CD4-positive, alpha-beta T cell treated with Interleukin-4 for 4 hours (primary cell): ENCODE results near the gene AUTS2.

ENCODE experiments used
- DNase-seq: peaks from one replicate; pipeline ENCODE4 v3.0.0-alpha.2; 2020

The AUTS2 gene

GRCh38 chr7:70298780-70299471, 700.7 kb downstream of the AUTS2 start:
- DNase-seq: no peak

- no peak for DNase-seq
These were observed 701.2 kb downstream of the AUTS2 start for GRCh38 chr7:70299472-70299807.

GRCh38 chr7:70301673-70302185, 703.5 kb downstream of the AUTS2 start:
- DNase-seq: no peak

DNA sequence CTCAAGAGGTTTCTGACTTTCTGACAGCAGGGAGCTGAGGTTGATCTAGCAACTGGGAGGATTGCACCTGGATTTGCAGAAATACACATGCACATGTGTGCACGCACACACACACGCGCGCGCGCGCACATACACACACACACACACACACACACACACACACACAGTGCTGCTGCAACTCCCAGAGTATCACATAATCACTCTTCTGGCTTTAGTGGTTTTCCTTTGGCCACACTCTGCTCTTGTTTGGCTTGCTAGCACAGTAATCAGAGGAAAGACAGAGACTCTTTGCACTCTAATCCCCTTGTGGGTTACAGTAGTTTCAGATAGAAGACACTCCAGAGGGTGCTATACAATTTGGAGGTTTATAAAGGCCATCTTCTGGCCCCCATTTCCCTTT, 705.0 kb downstream of the AUTS2 start:
- no peak for DNase-seq

- no peak for DNase-seq
These were observed 705.5 kb downstream of the AUTS2 start for GRCh38 chr7:70303780-70304179.

DNA sequence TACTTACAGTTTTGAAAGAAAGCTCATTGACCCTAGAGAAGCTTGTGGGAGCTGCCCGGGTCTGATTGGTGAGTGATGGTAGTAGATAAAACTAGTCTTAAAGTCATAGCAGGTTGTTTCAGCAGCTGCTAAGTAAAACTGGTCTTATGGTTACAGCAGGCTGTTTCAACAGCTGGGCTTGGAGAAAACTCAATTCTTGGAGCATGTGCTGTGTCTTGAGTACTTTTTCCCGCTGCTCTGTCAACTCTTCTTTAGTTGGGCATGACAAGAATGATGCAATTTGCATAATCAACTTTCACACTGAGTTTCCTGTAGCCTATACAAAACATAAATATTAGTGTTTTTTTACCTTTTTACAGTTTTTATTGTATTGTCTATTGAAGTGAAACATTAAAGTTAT, 707.9 kb downstream of the AUTS2 start:
- DNase-seq: no peak

GRCh38 chr7:70307544-70308106, 709.4 kb downstream of the AUTS2 start:
- DNase-seq: peak; percentile 23

DNA sequence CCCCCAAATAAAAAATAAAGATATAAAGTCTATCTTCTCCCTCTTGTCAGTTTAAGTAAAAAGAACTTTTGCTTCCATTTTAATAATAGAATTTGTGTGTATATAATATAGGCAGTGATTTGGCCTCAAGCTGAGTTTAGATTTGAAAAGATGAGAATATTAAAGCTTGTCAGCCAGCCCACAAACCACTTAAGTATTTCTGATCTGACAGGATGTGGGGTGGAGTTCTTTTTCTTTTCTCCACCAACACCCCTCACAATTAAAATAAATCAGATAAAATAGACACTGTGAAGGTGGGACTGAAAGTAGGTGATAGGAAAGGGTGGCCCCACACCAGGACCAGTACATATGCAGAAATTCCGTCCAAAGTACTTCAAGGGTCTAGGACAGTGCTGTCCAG, 714.1 kb downstream of the AUTS2 start:
- peak; percentile 15 for DNase-seq

GRCh38 chr7:70313271-70313670, 715.0 kb downstream of the AUTS2 start:
- no peak for DNase-seq

DNA sequence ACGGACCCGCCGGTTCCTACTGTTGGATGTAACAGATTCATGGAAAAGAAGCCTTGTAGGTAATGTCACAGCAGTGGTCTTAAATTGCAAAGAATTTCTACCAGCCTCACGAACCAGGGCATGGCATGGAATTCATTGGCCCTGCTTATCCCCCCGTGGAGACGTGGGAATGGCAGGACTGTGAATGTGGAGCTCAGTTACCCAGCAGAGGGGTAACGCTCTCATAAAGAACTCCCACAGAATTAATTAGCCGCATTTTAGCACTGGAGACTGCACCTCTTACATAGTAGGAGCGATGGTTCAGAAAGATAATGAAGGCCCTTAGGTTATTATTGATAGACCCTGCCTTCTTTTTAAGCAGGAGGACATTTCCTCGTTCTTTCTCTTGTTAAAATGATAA, 715.4 kb downstream of the AUTS2 start:
- DNase-seq: no peak

GRCh38 chr7:70314221-70314620, 715.9 kb downstream of the AUTS2 start:
- no peak for DNase-seq

- DNase-seq: peak; percentile 26
These were observed 718.5 kb downstream of the AUTS2 start for GRCh38 chr7:70316745-70317144.

DNA sequence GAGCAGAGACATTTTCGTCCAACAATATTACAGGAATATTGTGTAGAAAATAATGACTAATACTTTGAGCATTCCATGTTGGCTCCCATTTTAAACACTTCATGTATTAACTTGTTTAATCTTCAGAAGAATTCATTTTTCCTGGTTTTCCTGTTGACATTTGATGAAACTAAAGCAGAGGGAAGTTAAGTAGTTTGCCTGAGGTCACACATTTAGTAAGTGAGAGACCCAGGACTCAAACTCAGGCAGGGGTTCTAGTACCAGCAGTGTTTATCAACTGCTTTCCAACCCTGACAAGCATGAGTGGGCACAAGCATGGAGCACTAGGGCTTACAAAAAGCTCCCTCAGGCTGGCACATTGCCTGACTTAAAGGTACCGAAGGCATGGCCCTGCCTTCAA, 719.1 kb downstream of the AUTS2 start:
- DNase-seq: no peak

GRCh38 chr7:70318511-70318910, 720.2 kb downstream of the AUTS2 start:
- no peak for DNase-seq

DNA sequence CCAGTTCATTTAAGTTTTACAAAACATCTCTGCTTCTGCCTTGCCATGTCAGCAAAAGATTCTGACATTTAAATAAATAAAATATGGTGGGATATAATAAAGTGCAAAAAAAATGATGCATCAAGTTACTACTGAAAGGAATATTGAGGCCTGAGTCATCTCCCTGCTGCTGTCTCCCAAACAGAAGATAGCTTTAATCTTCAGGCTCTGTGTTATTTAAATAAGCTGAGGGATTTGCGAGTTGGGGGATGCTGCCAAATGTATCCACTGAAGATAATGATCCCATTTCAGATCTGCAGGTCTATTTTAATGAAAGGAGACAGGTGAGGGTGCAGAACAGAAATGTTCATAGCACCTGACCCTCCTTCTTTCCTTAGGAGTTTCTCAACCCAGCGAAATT, 720.8 kb downstream of the AUTS2 start:
- no peak for DNase-seq

DNA sequence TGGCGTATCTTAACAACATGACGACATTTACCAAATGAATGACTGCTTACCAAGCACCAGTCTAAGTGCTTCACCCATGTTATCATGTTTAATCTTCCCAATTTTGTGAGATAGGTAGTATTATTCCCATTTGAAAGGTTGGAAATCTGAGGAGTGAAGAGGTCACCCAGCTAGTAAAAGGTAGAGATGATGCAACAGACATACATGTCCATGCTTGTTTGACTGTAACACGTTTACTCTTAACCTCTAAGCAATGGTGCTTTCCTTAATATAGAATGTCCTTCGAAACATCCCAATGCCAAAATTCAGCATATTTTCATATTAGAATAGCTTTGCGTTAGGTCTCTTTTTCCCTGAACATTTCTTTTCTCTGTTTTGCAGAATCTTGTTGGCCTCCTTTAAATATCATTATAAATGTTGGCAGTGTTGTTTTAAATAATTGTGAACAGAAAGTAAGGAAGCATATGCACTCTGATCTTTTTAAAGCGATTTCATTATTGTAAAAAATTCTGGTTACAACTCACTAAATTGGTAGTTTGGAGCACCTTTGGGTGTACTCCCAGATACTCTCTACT, 722.8 kb downstream of the AUTS2 start:
- no peak for DNase-seq

DNA sequence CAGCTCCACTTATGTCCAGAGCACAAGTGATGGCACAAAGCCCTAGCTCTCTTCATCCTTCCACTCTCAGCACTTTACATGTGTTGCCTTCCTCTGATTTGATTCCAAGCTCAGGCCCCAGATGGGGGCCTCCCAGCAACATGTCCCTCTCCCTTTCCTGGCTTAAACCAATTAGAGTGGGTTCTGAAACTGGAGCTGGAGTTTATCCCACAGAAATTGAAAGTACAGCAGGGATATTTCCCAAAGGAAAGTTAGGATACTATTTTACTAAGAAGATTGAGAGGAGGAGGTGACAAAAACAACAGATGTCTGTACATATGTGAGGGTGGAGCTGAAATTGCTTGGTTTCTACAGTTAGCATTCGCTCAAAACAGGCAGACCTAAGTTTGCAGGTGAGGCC, 724.6 kb downstream of the AUTS2 start:
- DNase-seq: no peak

- no peak for DNase-seq
These were observed 727.3 kb downstream of the AUTS2 start for GRCh38 chr7:70325509-70326101.

DNA sequence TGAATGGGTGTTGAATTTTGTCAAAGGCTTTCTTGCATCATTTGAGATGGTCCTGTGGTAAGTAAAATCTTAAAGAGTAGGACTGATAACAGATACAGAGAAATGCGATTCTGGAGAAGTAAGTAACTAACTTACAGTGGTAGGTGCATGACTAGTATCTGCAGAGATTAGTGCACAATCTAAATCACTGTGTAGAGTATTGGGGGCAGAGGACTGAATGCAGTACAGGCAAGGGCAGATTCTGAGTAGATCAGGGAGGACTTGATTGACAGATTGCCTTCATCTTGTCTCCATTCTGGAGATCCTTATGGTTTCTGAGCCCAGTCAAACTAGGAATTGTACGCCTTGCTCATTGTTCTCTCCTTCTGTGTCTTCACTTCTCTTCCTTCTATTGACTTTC, 736.0 kb downstream of the AUTS2 start:
- DNase-seq: no peak

GRCh38 chr7:70334871-70335270, 736.6 kb downstream of the AUTS2 start:
- peak; percentile 13 for DNase-seq

DNA sequence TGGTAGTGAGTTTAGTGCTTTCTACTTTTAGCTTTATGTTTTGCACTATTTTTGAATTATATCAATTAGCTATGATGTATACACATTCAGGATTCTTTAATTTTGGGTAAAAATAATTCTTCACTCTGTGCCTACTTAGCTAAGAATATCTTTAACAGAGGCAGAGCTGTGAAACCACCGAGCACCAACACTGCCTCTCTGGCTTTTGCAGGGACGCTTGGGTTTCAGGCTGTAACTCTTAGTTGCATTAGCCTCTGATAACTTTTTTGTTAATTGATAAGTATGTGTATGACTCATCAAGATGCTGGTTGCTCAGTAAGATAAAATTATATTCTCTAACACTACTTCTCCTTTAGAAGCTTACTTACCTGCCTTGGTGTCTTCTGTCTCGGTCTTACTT, 738.3 kb downstream of the AUTS2 start:
- DNase-seq: no peak

GRCh38 chr7:70338015-70338414, 739.7 kb downstream of the AUTS2 start:
- no peak for DNase-seq

DNA sequence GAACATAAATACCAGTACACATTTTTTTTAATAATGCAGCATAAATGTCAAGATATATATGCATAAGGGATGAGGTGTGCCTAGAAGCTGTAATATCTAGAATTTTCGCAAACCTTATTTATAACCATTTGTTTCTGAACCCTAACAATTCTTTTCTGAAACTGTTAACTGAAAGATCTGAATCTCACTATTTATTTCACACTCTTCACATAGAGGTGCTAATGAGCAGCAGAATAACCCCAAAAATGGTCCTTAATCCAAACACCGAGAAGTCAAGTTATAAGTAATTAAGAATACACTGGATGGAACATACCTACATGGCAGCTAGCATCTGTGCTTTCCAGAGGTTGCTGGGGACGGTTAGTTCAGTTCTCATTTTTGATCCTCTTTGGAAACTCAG, 742.0 kb downstream of the AUTS2 start:
- no peak for DNase-seq

- no peak for DNase-seq
These were observed 743.2 kb downstream of the AUTS2 start for GRCh38 chr7:70341446-70341845.
